HG03460 (cell line): ENCODE data around the gene MLLT11.
"Not testable (repeated sequence)": the region's sequence is repeated elsewhere in the genome, so short reads cannot be mapped to it uniquely, and the experiment has no call there.

ENCODE experiments used
- ATAC-seq: cut with Tn5 transposase; IDR thresholded peaks from one replicate; pipeline ENCODE4 v1.9.1; 2021; ENCODE audit not compliant: unreplicated experiment

MLLT11 gene

GRCh38 chr1:151055581-151055980 is 4.6 kb upstream of the MLLT11 start:
- no peak for ATAC-seq

- ATAC-seq, result no peak
Measured at GRCh38 chr1:151056149-151056548, 4.0 kb upstream of the MLLT11 start.

- ATAC-seq, result no peak
Measured at GRCh38 chr1:151058692-151059091, 1.5 kb upstream of the MLLT11 start.

GRCh38 chr1:151059109-151060006 is 839 bp upstream of the MLLT11 start, which contains the start of gene CDC42SE1:
CDC42SE1 (minus strand) TSS chr1:151059622; CDS start chr1:151055730, 3,892 bp downstream.
- ATAC-seq, result peak; percentile 76

GRCh38 chr1:151060657-151061421 is 642 bp downstream of the MLLT11 start:
- no peak for ATAC-seq

GRCh38 chr1:151061704-151062103 is 1.5 kb downstream of the MLLT11 start:
- no peak for ATAC-seq

GRCh38 chr1:151062741-151063371 is 2.7 kb downstream of the MLLT11 start:
- no peak for ATAC-seq

GRCh38 chr1:151065089-151065645 is 5.0 kb downstream of the MLLT11 start:
- no peak for ATAC-seq

GRCh38 chr1:151067185-151067584 is 7.0 kb downstream of the MLLT11 start:
- no peak for ATAC-seq

GRCh38 chr1:151069103-151069486 is 8.9 kb downstream of the MLLT11 start:
- no peak for ATAC-seq

GRCh38 chr1:151070474-151071276 is 10.5 kb downstream of the MLLT11 start, which contains the start of gene GABPB2:
GABPB2 (plus strand) TSS chr1:151070761; CDS start chr1:151088190, 17,429 bp downstream.
- ATAC-seq, result peak; percentile 63

GRCh38 chr1:151072224-151072623 is 12.0 kb downstream of the MLLT11 start:
- no peak for ATAC-seq

GRCh38 chr1:151085953-151086559 is 25.9 kb downstream of the MLLT11 start:
- no peak for ATAC-seq

- ATAC-seq, result not testable (repeated sequence)
Measured at GRCh38 chr1:151097426-151097825, 37.2 kb downstream of the MLLT11 start.

GRCh38 chr1:151098126-151098525 is 37.9 kb downstream of the MLLT11 start:
- ATAC-seq, result no peak

- ATAC-seq, result no peak
Measured at GRCh38 chr1:151104630-151105029, 44.4 kb downstream of the MLLT11 start.

- no peak for ATAC-seq
Measured at GRCh38 chr1:151106894-151107293, 46.7 kb downstream of the MLLT11 start.

- no peak for ATAC-seq
Measured at GRCh38 chr1:151108331-151108730, 48.1 kb downstream of the MLLT11 start.

- ATAC-seq, result no peak
Measured at GRCh38 chr1:151113877-151114276, 53.7 kb downstream of the MLLT11 start.
